Stomach (tissue), 4 donors: ENCODE measurements around the gene ABR.

ENCODE experiments used
- CTCF ChIP-seq, 7 experiments: fragments of 450-650 bp in 4 of 7; fragments of 200-600 bp in 3 of 7; sonication (generic) in 3 of 7; IDR thresholded peaks; one replicate each; pipeline ENCODE4 v1.5.1; 2016 to 2019; ENCODE audit warnings: antibody characterized with exemption in 7 of 7, control low read depth in 2 of 7, mild to moderate bottlenecking in 1 of 7
- POLR2A ChIP-seq, 4 donors: fragments of 450-650 bp; IDR thresholded peaks; one replicate each; pipeline ENCODE4 v1.6.1; 2016; ENCODE audit warnings: antibody characterized with exemption in 4 of 4, control low read depth in 2 of 4, mild to moderate bottlenecking in 1 of 4, moderate library complexity in 1 of 4

DNA sequence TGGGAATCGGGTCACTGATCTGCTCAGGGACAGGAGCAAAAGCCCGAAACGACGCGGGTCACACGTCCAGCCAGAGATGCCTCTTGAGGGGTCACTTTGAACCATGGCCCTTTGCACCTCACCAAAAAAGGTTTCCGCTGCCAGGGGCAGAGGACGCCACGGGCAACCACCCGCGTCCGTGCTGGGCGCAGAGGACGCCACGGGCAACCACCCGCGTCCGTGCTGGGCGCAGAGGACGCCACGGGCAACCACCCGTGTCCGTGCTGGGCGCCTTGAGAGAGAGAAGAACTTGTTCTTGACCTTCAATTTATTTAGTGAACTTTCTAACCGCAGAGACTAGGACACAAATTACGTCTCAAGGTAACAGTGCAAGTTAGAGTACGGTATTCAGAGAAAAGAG lies 147.4 kb downstream of the ABR start:
- TF ChIP-seq CTCF (IDR thresholded peaks at IDR 0.05), result no peak
- no peak for TF ChIP-seq POLR2A (IDR thresholded peaks at IDR 0.05)
